Mucosa of stomach (tissue), 1 donor: ENCODE measurements around the gene TTC39C.
"Not testable (repeated sequence)": the region's sequence is repeated elsewhere in the genome, so short reads cannot be mapped to it uniquely, and the experiment has no call there.

ENCODE experiments used
- H3K27me3 ChIP-seq: one replicate; pipeline ENCODE4 v1.7.0; 2013; ENCODE audit warnings: mild to moderate bottlenecking, low read length; ENCODE audit not compliant: control insufficient read depth, insufficient read depth
- H3K36me3 ChIP-seq: one replicate; pipeline ENCODE4 v1.7.0; 2013; ENCODE audit warnings: low read length; ENCODE audit not compliant: control insufficient read depth, insufficient read depth
- H3K4me1 ChIP-seq: one replicate; pipeline ENCODE4 v1.7.0; 2013; ENCODE audit warnings: mild to moderate bottlenecking, low read length; ENCODE audit not compliant: control insufficient read depth, insufficient read depth
- H3K4me3 ChIP-seq: one replicate; pipeline ENCODE4 v1.7.0; 2013; ENCODE audit warnings: low read length
- H3K9ac ChIP-seq: one replicate; pipeline ENCODE4 v1.7.0; 2013; ENCODE audit warnings: mild to moderate bottlenecking, low read length, moderate library complexity
- H3K9me3 ChIP-seq: one replicate; pipeline ENCODE4 v1.7.0; 2013; ENCODE audit warnings: mild to moderate bottlenecking, low read length, moderate library complexity; ENCODE audit not compliant: control insufficient read depth
- donor health status: Pancreatic carcinoma.

TTC39C gene

DNA sequence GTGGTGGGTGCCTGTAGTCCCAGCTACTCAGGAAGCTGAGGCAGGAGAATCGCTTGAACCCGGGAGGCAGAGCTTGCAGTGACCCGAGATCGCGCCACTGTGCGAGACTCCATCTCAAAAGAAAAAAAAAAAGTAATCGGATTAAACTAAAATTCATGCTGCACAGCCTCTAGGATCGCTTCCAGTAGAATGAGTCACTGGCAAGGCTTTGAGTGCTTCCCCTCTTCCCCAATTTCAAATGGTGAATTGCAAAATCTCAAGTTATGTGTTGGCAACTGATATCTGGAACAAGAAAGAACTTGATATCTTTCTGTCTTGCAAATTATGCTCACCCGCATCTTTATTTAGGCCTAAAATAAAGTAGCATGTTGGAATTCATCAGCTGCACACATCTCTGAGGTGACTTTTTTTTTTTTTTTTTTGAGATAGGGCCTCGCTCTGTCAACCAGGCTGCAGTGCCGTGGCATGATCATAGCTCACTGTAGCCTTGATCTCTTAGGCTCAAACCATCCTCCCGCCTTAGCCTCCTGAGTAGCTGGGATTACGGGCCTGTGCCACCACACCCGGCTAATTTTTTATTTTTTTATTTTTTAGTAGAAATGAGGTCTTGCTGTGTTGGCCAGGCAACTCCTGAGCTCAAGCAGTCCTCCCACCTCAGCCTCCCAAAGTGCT is 12.7 kb downstream of the TTC39C start:
- Histone ChIP-seq H3K27me3 (no peaks in the 10 kb centered on the region), H3K9ac (no peak overlapping the region), H3K4me3 (no peak overlapping the region), H3K9me3 (no peaks in the 10 kb centered on the region), H3K4me1 (peaks cover 13% of the 10 kb centered on the region), H3K36me3 (no peaks in the 10 kb centered on the region)

DNA sequence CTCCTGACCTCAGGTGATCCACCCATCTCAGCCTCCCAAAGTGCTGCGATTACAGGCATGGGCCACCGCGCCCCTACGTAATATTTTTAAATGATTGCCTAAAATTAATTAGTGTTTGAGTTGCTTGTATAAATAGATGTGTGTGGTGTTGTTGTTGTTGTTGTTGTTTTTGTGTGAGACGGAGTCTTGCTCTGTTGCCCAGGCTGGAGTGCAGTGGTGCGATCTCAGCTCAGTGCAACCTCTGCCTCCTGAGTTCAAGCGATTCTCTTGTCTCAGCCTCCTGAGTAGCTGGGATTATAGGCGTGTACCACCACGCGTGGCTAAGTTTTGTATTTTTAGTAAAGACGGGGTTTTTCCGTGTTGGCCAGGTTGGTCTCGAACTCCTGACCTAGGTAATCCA is 14.4 kb downstream of the TTC39C start:
- H3K4me1 ChIP-seq, H3K9me3 ChIP-seq, H3K9ac ChIP-seq, H3K36me3 ChIP-seq, H3K27me3 ChIP-seq, H3K4me3 ChIP-seq: not testable (repeated sequence)

DNA sequence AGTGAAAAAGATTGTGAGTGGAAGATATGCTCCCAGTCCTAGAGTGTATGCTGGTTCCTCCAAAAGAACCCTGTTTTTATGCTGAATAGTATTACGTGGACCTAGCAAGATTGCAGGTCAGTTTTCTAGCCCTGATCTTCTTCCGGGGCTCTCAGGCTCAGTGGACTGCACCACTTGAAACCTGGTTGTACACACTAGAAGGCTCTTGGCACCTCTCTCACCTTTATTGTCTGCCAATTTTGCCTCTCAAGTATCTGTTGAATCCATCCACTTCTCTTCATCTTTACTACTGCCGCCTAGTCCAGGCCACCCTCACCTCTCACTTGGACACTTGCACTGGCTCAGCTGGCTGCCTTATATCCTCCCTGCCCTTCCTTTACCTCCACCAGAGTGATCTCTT is 16.8 kb downstream of the TTC39C start:
- Histone ChIP-seq H3K9me3 (no peaks in the 10 kb centered on the region), H3K36me3 (no peaks in the 10 kb centered on the region), H3K9ac (no peak overlapping the region), H3K4me3 (no peak overlapping the region), H3K4me1 (peaks cover 7% of the 10 kb centered on the region), H3K27me3 (no peaks in the 10 kb centered on the region)

DNA sequence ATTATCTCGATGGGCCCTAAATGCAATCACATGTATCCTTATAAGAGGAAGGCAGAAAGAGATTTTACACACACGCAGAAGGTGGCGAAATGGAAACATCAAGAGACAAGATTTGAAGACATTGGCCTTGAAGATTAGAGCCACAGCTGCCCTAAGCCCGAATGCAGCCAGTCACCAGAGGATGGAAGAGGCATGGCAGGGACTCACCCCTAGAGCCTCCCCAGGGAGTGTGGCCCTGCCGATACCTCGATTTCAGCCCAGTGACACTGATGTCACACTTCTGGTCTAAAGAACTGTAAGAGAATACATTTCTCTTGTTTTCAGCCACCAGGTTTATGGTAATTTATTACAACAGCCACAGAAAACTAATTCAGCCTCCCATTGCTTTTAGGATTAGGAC is 17.4 kb downstream of the TTC39C start:
- Histone ChIP-seq H3K9ac (no peak overlapping the region), H3K4me3 (no peak overlapping the region), H3K27me3 (no peaks in the 10 kb centered on the region), H3K4me1 (peaks cover 1% of the 10 kb centered on the region), H3K36me3 (no peaks in the 10 kb centered on the region), H3K9me3 (no peaks in the 10 kb centered on the region)

- H3K9me3 ChIP-seq = no peaks in the 10 kb centered on the region
- no peak overlapping the region for H3K4me3 ChIP-seq
- H3K27me3 ChIP-seq = no peaks in the 10 kb centered on the region
- H3K4me1 ChIP-seq = no peaks in the 10 kb centered on the region
- no peaks in the 10 kb centered on the region for H3K36me3 ChIP-seq
- no peak overlapping the region for H3K9ac ChIP-seq
These were observed 19.3 kb downstream of the TTC39C start for GRCh38 chr18:24033641-24034412.

DNA sequence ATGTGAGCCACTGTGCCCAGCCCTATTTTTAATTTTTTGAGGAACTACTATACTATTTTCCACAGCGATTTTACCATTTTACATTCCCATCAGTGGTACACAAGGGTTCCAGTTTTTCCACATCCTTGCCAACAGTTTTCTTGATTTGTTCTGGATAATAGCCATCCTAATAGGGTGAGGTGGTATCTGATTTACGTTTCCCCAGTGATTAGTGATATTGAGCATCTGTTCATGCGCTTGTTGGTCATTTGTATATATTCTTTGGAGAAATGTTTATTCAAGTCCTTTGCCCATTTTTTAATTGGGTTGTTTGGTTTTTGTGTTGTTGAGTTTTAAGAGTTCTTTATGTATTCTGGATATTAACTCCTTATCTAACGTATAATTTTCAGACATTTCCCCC is 20.8 kb downstream of the TTC39C start:
- H3K9me3 ChIP-seq = no peaks in the 10 kb centered on the region
- H3K27me3 ChIP-seq = no peaks in the 10 kb centered on the region
- H3K9ac ChIP-seq = no peak overlapping the region
- no peaks in the 10 kb centered on the region for H3K4me1 ChIP-seq
- H3K36me3 ChIP-seq = no peaks in the 10 kb centered on the region
- H3K4me3 ChIP-seq = no peak overlapping the region

- no peak overlapping the region for H3K9ac ChIP-seq
- H3K4me1 ChIP-seq = no peaks in the 10 kb centered on the region
- no peaks in the 10 kb centered on the region for H3K27me3 ChIP-seq
- no peaks in the 10 kb centered on the region for H3K9me3 ChIP-seq
- no peak overlapping the region for H3K4me3 ChIP-seq
- no peaks in the 10 kb centered on the region for H3K36me3 ChIP-seq
These were observed 25.1 kb downstream of the TTC39C start for GRCh38 chr18:24039671-24040070.

DNA sequence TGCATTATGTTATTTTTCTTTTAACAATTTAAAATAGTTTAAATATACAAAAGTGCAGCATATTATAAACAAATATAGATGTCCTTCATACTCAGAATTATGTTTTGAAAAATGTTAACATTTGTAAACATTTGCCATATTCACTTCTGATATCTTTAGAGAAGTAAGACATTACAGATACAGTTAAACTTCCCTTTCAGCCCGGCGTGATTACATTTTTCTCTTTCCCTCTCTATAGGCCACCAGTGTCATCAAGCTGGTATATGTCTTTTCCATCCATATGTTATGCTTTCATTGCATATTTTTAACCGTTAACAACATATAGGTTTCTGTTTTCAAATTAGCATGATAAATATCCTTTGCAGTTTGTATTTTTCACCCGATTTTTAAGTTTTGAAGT is 27.1 kb downstream of the TTC39C start:
- Histone ChIP-seq H3K36me3 (no peaks in the 10 kb centered on the region), H3K9me3 (no peaks in the 10 kb centered on the region), H3K27me3 (no peaks in the 10 kb centered on the region), H3K4me3 (no peak overlapping the region), H3K9ac (no peak overlapping the region), H3K4me1 (no peaks in the 10 kb centered on the region)

- H3K27me3 ChIP-seq = no peaks in the 10 kb centered on the region
- no peak overlapping the region for H3K9ac ChIP-seq
- H3K9me3 ChIP-seq = no peaks in the 10 kb centered on the region
- no peak overlapping the region for H3K4me3 ChIP-seq
- no peaks in the 10 kb centered on the region for H3K4me1 ChIP-seq
- H3K36me3 ChIP-seq = no peaks in the 10 kb centered on the region
These were observed 28.8 kb downstream of the TTC39C start for GRCh38 chr18:24043403-24043802.

DNA sequence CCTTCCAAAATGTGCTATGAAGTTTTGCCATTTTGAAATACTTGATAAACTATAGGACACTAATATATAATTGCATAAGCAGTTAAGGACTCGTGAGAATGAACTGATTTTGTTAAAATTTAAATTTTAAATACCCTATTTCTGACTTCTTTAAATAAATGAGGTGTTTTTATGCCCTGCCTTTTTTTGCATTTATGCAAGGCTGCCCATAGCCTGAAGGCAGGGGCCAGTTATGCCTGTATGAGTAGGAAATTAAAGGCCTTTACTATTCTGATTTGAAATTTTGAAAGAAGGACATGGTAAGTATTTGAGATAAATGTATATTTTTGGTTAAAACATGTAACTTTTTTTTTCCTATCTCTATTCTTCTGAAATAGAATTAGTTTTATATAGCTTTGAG is 33.7 kb downstream of the TTC39C start:
- H3K36me3 ChIP-seq = no peaks in the 10 kb centered on the region
- no peak overlapping the region for H3K4me3 ChIP-seq
- no peaks in the 10 kb centered on the region for H3K27me3 ChIP-seq
- no peaks in the 10 kb centered on the region for H3K9me3 ChIP-seq
- H3K9ac ChIP-seq = no peak overlapping the region
- peaks cover 22% of the 10 kb centered on the region for H3K4me1 ChIP-seq

- Histone ChIP-seq H3K9ac (no peak overlapping the region), H3K4me1 (peaks cover 22% of the 10 kb centered on the region), H3K4me3 (no peak overlapping the region), H3K36me3 (no peaks in the 10 kb centered on the region), H3K27me3 (no peaks in the 10 kb centered on the region), H3K9me3 (no peaks in the 10 kb centered on the region)
These were observed 34.6 kb downstream of the TTC39C start for GRCh38 chr18:24049142-24049541.

DNA sequence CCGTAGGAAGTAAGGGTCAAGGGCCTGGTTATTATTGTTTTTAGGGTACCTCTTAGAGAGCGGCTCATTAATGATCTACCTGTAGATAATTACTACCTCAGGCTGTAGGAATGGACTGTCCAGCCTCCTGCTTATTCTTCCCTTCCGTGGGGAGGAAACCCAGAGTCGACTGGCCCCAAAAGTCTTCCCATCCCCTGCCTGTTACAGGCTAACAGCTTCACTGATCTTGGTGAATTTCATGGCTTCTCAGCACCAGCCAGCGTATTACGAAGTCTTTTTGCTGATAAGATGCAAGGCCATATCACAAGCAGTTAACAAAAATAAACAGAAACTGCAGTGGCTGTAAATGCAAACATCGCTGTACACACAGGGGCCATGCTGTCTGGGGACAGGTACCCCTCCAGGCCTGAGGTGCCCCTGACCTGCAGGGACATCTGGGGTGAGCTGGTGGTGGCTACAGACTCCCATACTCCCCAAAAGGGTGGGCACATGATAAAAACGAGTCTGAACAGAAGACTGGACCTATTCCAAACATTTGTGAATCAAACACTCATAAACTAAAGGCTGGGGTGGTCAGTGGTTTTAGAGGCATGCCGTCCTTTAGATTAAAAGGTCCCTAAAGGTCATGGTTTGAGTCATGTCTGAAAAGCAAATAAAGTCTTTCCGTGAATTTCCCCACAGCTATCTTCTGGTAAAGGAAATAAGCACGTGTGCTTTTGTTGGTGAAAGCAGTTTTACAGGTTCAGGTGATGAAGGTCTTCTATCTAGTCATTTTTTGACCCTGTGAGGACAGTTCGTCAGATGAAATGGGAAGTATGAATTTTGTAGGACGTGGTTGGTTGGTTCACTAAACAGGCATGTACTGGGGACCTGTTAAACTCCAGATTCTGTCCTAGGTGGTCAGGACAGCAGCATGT is 36.7 kb downstream of the TTC39C start:
- Histone ChIP-seq H3K9ac (no peak overlapping the region), H3K36me3 (no peaks in the 10 kb centered on the region), H3K27me3 (no peaks in the 10 kb centered on the region), H3K4me3 (no peak overlapping the region), H3K9me3 (no peaks in the 10 kb centered on the region), H3K4me1 (peaks cover 22% of the 10 kb centered on the region)
